ENCODE measurements around the gene PARVG.

The PARVG gene

DNA sequence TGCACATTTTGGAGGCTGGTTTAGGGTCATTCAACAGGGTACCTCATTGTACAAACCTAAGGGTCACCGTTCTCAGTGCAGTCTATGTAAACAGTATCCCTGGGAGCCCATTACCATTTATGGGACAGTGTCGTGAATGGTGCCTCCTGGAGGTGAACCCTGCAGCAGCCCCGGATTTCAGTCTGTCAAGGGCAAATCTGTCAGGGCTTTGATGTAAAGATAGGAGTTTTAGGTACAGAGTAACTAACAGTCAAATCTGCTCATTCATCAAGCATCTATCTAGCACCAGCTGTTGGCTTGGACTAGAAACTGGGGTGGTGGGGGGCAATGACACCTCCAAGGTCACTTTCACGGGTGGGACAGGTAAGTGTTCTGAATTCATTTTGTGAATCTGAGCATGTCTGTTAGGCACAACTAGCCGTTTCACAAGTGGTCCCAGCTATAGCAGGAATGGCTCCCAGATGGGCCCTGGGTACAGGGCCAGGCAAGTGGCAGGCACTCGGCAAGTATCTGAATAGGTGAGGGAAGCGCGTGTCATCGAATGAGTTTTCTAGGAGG, 63.6 kb downstream of the PARVG start:
- DNase-seq (ENCODE audit: low spot score), result no peak

DNA sequence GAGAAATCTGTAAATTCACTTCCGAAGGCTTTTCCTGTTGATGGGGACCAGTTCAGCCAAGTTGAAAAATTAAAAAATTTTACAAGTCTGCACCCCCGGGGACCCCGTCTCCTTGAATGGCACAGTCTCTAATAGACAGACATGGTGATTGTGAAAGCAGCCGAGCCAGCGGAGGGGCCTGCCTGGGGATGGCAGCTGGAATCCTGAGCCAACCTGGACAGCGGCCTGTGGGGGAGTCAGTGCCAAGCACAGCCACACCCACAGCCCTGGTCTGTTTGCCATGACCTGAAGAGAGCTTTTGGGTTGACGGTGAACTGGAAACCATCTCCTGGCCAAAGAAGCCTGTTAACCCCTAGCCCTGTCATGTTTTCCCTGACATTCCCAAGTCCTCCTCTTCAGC, 64.7 kb downstream of the PARVG start:
- DNase-seq (ENCODE audit: low spot score), result no peak

DNA sequence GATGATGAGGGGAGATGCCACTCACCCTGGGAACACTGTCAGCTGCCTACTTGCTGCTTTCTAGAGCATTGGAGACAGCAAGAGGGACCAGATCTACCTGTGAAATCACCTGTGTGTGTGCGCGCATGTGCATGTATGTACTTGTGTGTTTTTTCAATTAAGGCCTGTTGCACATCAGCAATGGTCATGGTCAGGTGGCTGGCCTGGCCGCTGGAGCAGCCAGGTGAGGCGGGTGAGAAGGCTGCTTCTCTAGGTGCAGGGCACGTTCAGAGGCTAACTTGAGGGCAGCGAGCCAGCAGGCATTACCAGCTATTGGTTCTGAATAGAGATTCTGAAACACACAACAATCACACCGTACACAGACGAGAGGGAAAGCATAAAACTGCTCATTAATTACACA, 65.1 kb downstream of the PARVG start:
- DNase-seq (ENCODE audit: low spot score), result no peak

DNA sequence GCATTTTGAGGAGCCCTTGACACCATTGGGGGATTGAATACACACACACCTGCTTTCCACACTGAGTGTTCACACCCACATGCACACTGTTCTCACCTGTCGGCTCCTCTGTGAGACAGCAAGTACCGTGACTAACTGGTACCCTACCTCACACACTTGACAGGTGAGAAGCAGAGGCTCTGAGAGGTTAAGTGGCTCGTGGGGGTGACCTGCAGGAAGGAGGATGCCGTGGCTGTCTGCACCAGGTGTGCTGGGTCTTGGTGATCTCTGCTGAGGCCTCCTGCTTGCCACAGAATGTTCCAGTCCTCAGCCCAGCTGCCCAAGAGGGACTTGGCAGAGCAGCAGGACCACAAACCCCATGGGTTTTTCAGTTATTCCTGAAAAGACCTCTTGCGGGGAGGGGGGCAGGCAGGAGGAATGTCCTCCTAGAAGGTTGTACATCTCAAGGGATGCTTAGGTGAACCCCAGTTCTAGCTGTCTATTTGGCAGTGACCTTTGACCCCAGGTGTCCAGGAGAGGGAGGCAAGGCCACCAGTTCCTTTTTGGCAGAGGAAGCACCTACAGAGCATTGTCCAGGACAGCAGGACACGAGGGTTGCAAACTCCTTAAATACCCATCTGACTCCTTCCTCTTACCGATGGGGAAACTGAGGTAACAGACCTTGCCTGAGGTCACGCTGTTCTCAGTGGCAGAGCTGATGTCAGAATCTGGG, 66.0 kb downstream of the PARVG start:
- DNase-seq (ENCODE audit: low spot score), result no peak

DNA sequence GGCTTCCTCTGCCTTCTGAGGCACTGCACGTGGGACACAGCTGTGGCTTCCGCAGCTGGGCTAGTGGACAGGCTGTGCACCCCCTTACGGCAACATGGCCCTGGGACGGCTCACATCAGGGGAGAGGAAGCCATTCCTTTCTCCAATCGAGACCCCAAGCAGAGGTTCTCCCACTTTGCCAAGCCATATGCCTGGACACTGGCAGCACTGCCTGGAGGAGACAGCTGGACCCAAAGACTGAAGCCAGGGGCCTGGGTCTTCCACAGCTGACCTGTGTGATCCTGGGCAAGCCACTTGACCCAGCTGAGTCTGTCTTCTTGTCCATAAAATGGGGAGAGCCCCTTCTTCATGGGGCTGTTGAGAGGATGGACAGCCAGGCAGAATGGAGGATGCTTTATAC, 66.6 kb downstream of the PARVG start:
- no peak for DNase-seq (ENCODE audit: low spot score)

DNA sequence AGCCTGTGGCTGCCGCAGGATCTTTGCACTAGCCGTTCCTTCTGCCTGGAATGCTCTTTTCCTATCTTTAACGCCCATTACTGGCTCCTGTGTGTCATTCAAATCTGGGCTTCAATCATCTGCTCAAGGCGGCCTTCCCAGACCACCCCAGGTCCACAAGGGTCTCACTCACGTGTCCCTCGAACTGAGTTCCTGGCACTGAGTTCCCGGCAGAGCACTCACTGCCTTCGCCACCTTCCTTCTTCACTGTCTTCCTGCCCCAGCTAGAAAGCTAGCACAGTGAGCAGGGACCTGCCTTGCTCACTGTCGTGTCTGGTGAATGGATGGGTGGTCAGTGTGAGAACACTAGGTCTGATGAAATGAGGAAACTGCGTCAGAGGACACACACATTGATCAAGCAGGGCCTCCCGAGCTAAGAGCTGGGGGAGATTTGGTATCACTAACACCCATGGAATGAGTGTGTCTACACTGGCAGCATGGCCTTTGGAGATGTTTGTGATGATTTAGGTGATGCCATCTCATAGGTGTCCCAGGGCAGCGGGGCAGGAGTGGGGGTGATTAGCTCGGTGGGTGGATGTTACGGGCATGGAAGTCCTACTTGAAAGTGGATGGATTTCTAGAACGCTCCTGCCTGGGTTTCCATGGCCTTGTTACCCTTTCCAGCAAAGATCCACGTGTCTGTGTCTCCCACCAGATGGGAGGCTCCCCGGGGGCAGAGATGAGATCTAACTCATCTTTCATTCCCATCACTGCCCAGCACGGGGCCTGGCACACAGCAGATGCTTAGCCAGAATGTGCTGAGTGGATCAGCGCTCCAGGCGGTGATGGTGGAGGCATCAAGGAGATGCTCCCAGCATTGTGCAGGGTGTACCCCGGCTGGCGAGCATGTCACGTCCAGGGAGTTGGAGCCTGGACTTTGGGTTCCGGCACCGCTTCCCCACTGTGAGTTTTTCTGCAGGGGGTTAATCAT, 67.5 kb downstream of the PARVG start:
- no peak for DNase-seq (ENCODE audit: low spot score)

DNA sequence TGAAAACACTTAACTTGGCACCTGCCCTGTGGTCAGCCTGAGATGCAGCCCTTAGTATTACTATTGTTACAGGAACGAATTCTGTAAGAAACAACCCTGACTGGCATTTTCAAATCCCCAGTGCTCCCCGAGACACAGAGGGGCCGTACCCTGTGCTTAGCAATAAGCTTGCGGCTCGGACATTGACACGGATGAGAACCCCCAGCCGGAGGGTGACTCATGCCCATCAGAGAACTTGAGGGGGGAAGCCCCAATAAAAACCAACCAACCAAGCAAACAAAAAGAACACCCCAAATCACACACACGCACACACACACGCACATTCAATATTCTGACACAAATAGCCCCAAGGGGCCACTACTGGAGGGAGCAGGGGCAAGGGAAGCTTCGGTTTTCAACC, 68.2 kb downstream of the PARVG start:
- DNase-seq (ENCODE audit: low spot score), result no peak

DNA sequence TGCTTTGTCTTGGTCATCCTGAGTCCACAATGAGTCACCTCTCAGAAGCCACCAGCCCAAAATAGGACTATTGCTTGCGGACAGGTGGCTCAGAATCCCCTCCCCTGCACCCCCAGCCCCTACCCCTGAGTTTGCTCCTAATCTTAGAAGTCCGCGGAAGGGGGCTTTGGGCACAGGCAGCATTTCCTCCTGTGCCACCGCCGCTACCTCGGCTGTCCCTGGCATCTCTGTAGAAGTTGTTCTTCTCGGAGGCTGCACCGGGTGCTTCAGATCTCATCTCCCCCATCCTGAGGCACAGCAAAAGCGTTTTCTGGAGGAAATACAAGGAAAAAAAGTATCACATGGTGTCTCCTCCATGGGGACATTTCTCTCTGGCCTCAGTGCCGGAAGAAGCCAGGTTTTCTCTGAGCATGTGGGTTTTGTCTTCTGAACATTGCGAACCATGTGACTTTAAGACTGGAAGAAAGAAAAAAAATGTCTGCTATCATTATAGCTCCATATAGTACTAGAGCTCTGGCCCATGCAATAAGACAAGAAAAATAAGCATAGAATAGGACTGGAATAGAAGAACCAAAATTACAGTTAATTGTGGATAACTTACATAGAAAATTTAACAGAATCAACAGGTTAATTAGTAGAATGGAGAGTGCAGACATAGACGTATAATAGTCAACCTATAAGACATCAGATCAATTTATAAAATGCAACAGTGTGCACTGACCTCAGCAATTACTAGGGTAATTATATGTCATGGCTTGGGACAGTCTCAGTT, 68.8 kb downstream of the PARVG start:
- no peak for DNase-seq (ENCODE audit: low spot score)

DNA sequence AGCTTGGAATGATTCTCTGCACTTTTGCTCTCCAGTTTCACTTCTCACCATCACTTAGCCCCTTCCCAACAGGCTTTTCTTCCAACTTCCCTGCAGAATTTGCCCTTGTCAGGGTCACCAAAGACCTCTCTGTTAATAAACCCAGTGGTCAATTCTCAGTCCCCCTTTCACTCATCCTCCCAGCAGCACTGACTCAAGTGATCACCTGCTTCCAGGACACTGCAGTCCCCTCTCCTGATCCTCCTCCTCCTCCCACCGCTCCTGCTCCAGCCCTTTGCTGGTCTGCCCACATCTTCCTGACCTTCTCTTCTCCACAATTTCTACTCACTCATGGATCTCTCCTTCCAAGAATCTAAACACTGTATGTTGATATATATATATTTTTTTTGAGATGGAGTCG, 74.1 kb downstream of the PARVG start:
- no peak for DNase-seq (ENCODE audit: low spot score)

DNA sequence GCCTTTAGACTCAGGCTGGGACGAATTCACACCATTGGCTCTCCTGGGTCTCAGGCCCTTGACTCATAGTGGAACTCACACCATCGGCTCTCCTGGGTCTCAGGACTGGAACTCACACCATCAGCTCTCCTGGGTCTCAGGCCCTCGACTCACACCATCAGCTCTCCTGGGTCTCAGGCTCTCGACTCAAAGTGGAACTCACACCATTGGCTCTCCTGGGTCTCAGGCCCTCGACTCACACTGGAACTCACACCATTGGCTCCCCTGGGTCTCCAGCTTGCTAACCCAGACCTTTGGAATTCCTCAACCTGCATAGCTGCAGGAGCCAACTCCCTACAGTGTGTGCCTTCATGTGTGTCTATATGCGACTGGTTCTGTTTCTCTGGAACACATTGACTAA, 75.4 kb downstream of the PARVG start:
- DNase-seq (ENCODE audit: low spot score), result no peak

DNA sequence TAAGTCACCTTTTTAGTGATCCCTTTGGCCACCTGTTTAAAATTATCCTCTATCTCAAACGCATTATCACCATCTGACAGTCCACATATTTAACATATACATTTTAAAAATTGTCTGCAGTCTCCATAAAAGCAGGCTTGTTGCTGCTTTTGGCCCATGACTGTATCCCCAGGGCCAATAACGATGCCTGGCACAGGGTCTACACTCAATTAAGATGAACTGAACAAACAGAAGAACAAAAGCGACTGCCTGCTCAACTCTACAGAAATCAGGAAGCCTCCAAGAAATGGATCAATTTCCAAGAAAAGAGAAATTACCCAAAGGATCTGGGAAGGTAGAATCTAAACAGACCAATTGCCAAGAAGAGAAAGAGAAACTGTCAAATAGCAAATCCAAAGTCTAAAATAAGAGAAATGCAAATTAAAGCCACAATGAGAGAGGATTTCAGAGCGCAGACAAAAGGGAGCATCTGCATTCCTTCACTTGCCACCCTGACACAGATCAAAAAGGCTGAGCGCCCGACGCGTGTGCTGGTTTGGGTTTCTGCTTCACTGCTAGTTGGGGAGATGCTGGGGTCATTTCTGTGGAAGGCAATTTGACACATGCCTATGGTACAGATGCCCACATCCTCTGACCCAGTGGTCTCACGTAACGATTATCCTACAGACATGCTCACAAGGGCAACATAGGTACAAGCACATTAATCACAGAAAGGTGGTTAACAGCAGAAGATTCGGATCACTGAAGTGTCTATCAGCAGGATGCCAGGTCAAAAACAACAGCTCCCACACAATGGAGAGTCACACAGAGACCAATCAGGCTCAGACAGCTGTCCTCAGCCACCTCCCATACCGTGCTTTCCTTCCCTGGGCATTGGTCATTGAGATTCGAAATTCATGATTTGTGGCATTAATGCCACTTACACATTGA, 76.1 kb downstream of the PARVG start:
- DNase-seq (ENCODE audit: low spot score), result no peak
